GM20000 (cell line): ENCODE results near the gene LAMB4.
A peak's percentile ranks its signal among the peaks of the same experiment; 100 is the strongest.

Experiments used
- DNase-seq: peaks from one replicate; pipeline ENCODE4 v3.0.0; 2012; ENCODE audit warnings: low spot score
- TF ChIP-seq, protein P1 (sequence below): IDR thresholded peaks from 2 replicates; pipeline ENCODE4 v1.5.1; 2012; ENCODE audit warnings: mild to moderate bottlenecking, control low read depth; ENCODE audit errors: extremely low read depth, missing control alignments

The LAMB4 gene

DNA sequence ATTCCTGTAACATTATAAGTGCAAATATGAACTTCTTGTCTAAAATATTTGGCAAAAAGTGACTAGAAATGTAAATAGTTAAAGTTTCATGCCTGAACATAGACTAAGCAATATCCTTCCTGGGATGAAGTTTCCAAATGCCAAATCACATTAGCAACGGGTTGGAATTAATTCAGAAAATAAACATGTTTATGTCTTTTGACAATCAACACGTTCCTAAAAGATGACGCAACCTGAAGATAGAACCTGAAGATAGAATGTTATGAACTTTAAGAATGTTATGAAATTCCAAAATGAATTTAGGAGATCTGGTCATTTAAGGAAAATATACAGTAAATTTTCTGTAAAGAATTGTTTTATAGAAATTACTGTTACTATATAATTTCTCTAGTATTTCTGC, 9.2 kb downstream of the LAMB4 start:
- no peak for DNase-seq
- TF ChIP-seq, protein P1, sequence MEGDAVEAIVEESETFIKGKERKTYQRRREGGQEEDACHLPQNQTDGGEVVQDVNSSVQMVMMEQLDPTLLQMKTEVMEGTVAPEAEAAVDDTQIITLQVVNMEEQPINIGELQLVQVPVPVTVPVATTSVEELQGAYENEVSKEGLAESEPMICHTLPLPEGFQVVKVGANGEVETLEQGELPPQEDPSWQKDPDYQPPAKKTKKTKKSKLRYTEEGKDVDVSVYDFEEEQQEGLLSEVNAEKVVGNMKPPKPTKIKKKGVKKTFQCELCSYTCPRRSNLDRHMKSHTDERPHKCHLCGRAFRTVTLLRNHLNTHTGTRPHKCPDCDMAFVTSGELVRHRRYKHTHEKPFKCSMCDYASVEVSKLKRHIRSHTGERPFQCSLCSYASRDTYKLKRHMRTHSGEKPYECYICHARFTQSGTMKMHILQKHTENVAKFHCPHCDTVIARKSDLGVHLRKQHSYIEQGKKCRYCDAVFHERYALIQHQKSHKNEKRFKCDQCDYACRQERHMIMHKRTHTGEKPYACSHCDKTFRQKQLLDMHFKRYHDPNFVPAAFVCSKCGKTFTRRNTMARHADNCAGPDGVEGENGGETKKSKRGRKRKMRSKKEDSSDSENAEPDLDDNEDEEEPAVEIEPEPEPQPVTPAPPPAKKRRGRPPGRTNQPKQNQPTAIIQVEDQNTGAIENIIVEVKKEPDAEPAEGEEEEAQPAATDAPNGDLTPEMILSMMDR, result no peak

- no peak for DNase-seq
Measured at GRCh38 chr7:108120196-108120595, 10.0 kb downstream of the LAMB4 start.

GRCh38 chr7:108118959-108119358, 11.2 kb downstream of the LAMB4 start:
- TF ChIP-seq, protein P1, result no peak
- no peak for DNase-seq

More at GRCh38 chr7:108120196-108120595, 10.0 kb downstream of the LAMB4 start:
- TF ChIP-seq, protein P1, result no peak

DNA sequence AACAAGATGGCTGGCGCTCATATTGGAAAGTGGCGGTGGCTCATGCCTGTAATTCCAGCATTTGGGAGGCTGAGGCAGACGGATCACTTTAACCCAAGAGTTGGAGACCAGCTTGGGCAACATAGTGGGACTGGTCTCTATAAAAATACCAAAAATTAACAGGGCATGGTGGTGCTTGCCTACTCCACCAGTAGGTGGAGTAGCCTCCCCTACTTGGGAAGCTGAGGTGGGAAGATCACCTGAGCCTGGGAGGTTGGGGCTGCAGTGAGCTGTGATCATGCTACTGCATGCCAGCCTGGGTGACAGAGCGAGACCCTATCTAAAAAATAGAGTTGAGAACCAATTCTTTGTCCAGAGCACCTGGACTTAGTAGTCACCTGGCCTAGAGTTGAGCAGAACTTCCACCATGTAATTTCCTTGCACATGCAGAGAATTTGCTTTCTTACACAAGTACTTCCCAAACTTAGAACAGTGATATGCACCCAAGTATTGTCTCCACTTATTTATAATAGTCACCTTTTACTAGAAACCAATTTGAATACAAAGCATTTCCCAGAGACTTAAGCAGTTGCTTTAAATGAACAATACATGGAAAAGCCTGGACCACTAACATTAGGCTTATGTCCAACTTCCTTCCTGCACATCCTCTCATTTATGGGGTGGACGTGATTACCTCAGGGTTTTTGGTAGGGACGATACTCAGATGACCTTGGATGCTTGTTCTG, 15.9 kb downstream of the LAMB4 start:
- DNase-seq, result no peak
- TF ChIP-seq, protein P1, result peak; percentile 76

DNA sequence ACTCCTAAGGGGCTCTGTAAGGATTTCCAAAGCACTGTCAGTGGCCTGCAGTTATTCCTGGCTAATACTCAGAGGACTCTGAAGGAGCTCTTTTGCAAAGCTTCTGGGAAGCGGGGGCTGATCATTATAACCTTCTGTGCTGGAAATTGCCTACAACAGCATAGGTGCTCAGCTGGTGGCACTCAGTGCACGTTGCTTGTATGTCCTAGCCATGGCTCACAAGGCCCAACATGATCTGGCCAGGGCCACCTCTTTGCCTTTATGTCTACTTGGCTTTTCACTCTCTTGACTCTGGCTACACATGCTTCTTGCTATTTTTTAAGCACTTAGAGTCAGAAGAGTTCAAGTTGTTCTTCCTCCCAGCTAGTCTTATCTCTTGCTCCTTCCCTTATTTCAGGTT, 17.5 kb downstream of the LAMB4 start:
- TF ChIP-seq, protein P1, result no peak
- DNase-seq, result no peak

DNA sequence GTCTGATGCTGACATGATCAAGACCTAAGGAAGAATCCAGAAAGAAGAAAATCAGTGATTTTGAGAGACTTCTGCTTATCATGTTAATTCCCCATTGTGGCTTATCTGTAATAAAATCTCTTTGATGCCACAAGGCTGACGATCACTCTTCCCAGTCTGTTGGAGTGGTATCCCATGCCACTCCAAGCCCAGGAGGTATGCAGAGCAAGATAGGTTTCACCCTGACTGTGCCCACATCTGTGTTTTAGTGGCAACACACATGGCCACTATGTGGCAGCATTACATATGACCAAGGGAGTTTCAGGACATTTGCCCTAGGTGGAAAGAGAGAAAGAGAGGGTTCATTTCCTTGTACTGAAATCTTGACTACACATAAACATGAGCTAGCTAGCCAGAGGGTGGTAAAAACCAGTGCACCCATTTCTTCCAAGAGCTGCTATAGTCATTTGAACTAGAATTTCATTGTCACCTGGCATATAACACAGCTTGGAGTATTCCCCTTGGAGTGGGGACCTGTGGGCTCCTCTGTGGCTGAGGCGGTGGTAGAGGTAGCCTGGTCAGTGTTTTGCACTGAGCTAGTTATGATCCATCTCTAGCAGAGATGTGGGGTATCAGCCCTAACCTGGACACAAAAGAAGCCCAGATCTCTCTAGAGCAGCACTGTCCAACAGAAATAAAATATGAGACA, 20.8 kb downstream of the LAMB4 start:
- peak; percentile 37 for DNase-seq
- TF ChIP-seq, protein P1, result peak; percentile 31

- TF ChIP-seq, protein P1, result no peak
- DNase-seq, result no peak
Measured at GRCh38 chr7:108108131-108108530, 22.0 kb downstream of the LAMB4 start.
